Naive thymus-derived CD8-positive, alpha-beta T cell (primary cell): Measurements from ENCODE around the gene TMEM150A. TPM values are rescaled to one million over a fixed set of nuclear protein-coding genes. Genes with fewer than 3 reads are reported as not detected.

Experiments
- ATAC-seq, 2 donors: fragments of 150-1000 bp; cut with Tn5 transposase in 1 of 2; sonication (Bioruptor Pico), chemical (Tn5 transposase) in 1 of 2; 1 replicate in 1 of 2; 2 replicates in 1 of 2; pipeline ENCODE4 v1.10.0; 2021; ENCODE audit warnings: mild to moderate bottlenecking in 2 of 2, moderate library complexity in 2 of 2
- POLR2A ChIA-PET: fragments of 350-600 bp; sonication (Branson Sonifier 250); formaldehyde crosslinking; loops from one replicate; lab custom pipeline; 2021; ENCODE audit warnings: antibody characterized with exemption; lab: Charles Lee
- DNase-seq, 10 donors: peaks; one replicate each; pipeline versions ENCODE4 v3.0.0 to v3.0.0-alpha.2; 2020 to 2022
- H3K27ac Mint-ChIP-seq, 10 donors: one replicate each; pipeline ENCODE4 v1.8.0; 2020 to 2022; ENCODE audit warnings: mild to moderate bottlenecking in 10 of 10, mixed read lengths in 10 of 10, moderate library complexity in 4 of 10, inconsistent platforms in 1 of 10
- H3K27me3 Mint-ChIP-seq, 5 donors: one replicate each; pipeline ENCODE4 v1.8.0; 2021 to 2022; ENCODE audit warnings: mixed read lengths in 5 of 5
- H3K36me3 Mint-ChIP-seq, 3 donors: one replicate each; pipeline ENCODE4 v1.8.0; 2020 to 2022; ENCODE audit warnings: mixed read lengths in 3 of 3, mild to moderate bottlenecking in 2 of 3, inconsistent platforms in 1 of 3
- H3K4me1 Mint-ChIP-seq, 4 donors: one replicate each; pipeline ENCODE4 v1.8.0; 2021 to 2022; ENCODE audit warnings: mixed read lengths in 4 of 4
- H3K4me3 Mint-ChIP-seq, 10 donors: one replicate each; pipeline ENCODE4 v1.8.0; 2020 to 2022; ENCODE audit warnings: mild to moderate bottlenecking in 10 of 10, mixed read lengths in 10 of 10, moderate library complexity in 6 of 10, inconsistent platforms in 1 of 10
- H3K9me3 Mint-ChIP-seq, 9 donors: one replicate each; pipeline ENCODE4 v1.8.0; 2020 to 2022; ENCODE audit warnings: mixed read lengths in 9 of 9, mild to moderate bottlenecking in 3 of 9, inconsistent platforms in 1 of 9, moderate library complexity in 1 of 9
- polyA plus RNA-seq, 3 donors: library from polyadenylated mRNA; unstranded; fragments of 300-500 nt; fragmentation: Illumina TruSeq; gene quantifications; one replicate each; pipeline ENCODE4 v1.2.3, GENCODE V29; 2021
- total RNA-seq, 8 experiments: library from RNA in 2 of 8; stranded (reverse) in 2 of 8; gene quantifications; one replicate each; pipeline ENCODE4 v1.2.3 and lab custom pipeline; 2021 to 2026

TMEM150A gene
- total and polyA plus RNA-seq, 5 experiments from 2014 or later = 11.6 to 15.9 (median 14.1) TPM

- ATAC-seq (no peak), DNase-seq (no peak)
- peaks cover 0 to 3% (median 0%) of the 10 kb centered on the region in 3 donors for H3K36me3 Mint-ChIP-seq
- H3K9me3 Mint-ChIP-seq = no peaks in the 10 kb centered on the region
- POLR2A ChIA-PET = interaction anchor here (0.6 to 2.4 kb wide), 4 partner anchors 10 to 52 kb away, joined by 3 to 7 read pairs (median 6); partner anchors contain the start of gene VAMP8
- no peak overlapping the region for H3K4me3 Mint-ChIP-seq
- H3K27ac Mint-ChIP-seq = peak overlapping the region in 7 of 10 donors; percentile 18 to 80 (median 55)
- no peaks in the 10 kb centered on the region for H3K27me3 Mint-ChIP-seq
- peaks cover 26 to 63% (median 52%) of the 10 kb centered on the region in 4 donors for H3K4me1 Mint-ChIP-seq
Measured at GRCh38 chr2:85590950-85591349, 11.5 kb downstream of the TMEM150A start.

- H3K27ac Mint-ChIP-seq = peak overlapping the region in 6 of 10 donors; percentile 30 to 69 (median 57)
- POLR2A ChIA-PET = interaction anchor here (1.1 to 2.4 kb wide), 3 partner anchors 10 to 52 kb away, joined by 3 to 7 read pairs (median 5); no protein-coding TSS in a partner anchor
Measured at GRCh38 chr2:85589982-85590791, 12.3 kb downstream of the TMEM150A start.

DNA sequence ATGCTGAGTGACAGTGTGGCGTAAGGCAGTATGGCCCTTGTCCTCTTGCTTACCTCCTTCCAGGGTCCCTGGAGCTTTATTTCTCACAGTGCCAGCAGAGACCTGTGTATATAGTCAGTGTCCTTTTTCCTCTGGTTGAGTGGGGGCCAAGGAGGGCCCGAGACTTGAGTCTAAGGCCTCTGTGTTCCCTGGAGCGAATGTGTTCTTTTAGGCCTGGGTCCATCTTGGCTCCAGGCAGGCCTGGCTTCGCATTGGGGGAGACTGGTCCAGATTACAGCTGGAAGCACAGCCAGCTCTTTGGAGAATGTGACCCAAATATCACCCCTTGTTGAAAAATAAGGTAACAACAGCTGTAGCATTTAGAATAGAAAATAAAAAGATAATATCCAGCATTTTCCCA is 13.3 kb downstream of the TMEM150A start:
- DNase-seq = no peak
- Mint-ChIP-seq H3K27ac (peak overlapping the region in 6 of 10 donors; percentile 7 to 87 (median 32)), H3K4me1 (peaks cover 27 to 60% (median 53%) of the 10 kb centered on the region in 4 donors), H3K4me3 (no peak overlapping the region), H3K27me3 (no peaks in the 10 kb centered on the region), H3K9me3 (no peaks in the 10 kb centered on the region), H3K36me3 (no peaks in the 10 kb centered on the region)
- no peak for ATAC-seq
- POLR2A ChIA-PET = interaction anchor here (0.8 to 7.4 kb wide), 3 partner anchors 9 to 23 kb away, joined by 5 to 67 read pairs (median 11); partner anchors contain the start of genes C2orf68 and TMEM150A

More at GRCh38 chr2:85589982-85590791, 12.3 kb downstream of the TMEM150A start:
- Mint-ChIP-seq H3K4me1 (peaks cover 27 to 63% (median 53%) of the 10 kb centered on the region in 4 donors), H3K27me3 (no peaks in the 10 kb centered on the region), H3K4me3 (peak overlapping the region in 1 of 10 donors; percentile 18), H3K36me3 (no peaks in the 10 kb centered on the region), H3K9me3 (no peaks in the 10 kb centered on the region)
- DNase-seq (no peak), ATAC-seq (no peak)

GRCh38 chr2:85588645-85589044 is 13.9 kb downstream of the TMEM150A start:
- H3K36me3 Mint-ChIP-seq = no peaks in the 10 kb centered on the region
- peaks cover 24 to 61% (median 51%) of the 10 kb centered on the region in 4 donors for H3K4me1 Mint-ChIP-seq
- H3K9me3 Mint-ChIP-seq = no peaks in the 10 kb centered on the region
- peak overlapping the region in 9 of 10 donors; percentile 20 to 87 (median 60) for H3K27ac Mint-ChIP-seq
- no peak for ATAC-seq
- H3K4me3 Mint-ChIP-seq = peak overlapping the region in 3 of 10 donors; percentile 1 to 55 (median 53)
- DNase-seq = no peak
- POLR2A ChIA-PET = interaction anchor here (0.5 to 7.4 kb wide), 4 partner anchors 9 to 28 kb away, joined by 4 to 67 read pairs (median 8); partner anchors contain the start of genes C2orf68 and TMEM150A
- no peaks in the 10 kb centered on the region for H3K27me3 Mint-ChIP-seq

GRCh38 chr2:85588236-85588635 is 14.3 kb downstream of the TMEM150A start:
- H3K4me1 Mint-ChIP-seq = peaks cover 27 to 63% (median 54%) of the 10 kb centered on the region in 4 donors
- POLR2A ChIA-PET = interaction anchor here (0.5 to 7.4 kb wide), 5 partner anchors 7 to 29 kb away, joined by 4 to 88 read pairs (median 14); partner anchors contain the start of genes C2orf68, RNF181, TMEM150A and VAMP8
- peak overlapping the region in 2 of 10 donors; percentile 1 to 55 for H3K4me3 Mint-ChIP-seq
- H3K27me3 Mint-ChIP-seq = no peaks in the 10 kb centered on the region
- ATAC-seq (no peak), DNase-seq (no peak)
- peak overlapping the region in 9 of 10 donors; percentile 25 to 87 (median 60) for H3K27ac Mint-ChIP-seq
- H3K36me3 Mint-ChIP-seq = no peaks in the 10 kb centered on the region
- H3K9me3 Mint-ChIP-seq = no peaks in the 10 kb centered on the region

DNA sequence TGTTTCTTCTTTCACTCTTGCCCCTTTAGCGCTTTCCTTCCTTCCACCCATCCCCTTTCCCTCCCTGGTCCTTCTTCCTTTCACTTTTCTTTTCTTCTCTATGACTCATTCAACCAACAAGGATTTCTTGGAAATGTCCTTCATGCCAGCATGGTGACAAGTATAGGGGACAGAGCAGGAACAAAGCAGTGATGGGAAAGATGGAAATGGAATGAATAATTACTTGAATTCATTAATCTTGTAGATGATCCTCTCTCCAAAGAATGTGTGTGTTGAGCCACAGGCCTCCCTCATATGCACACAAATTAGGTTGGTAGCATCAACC is 16.8 kb downstream of the TMEM150A start:
- Mint-ChIP-seq H3K4me3 (peak overlapping the region; percentile 65 to 93 (median 88)), H3K27me3 (no peaks in the 10 kb centered on the region), H3K4me1 (peaks cover 33 to 78% (median 64%) of the 10 kb centered on the region in 4 donors), H3K9me3 (no peaks in the 10 kb centered on the region), H3K27ac (peak overlapping the region; percentile 74 to 97 (median 92)), H3K36me3 (peaks cover 0 to 18% (median 7%) of the 10 kb centered on the region in 3 donors)
- POLR2A ChIA-PET = interaction anchor here (0.8 to 7.4 kb wide), 6 partner anchors 10 to 258 kb away, joined by 3 to 88 read pairs (median 7); partner anchors contain the start of genes GGCX, MAT2A, RNF181 and TGOLN2
- ATAC-seq (no peak), DNase-seq (no peak)

DNA sequence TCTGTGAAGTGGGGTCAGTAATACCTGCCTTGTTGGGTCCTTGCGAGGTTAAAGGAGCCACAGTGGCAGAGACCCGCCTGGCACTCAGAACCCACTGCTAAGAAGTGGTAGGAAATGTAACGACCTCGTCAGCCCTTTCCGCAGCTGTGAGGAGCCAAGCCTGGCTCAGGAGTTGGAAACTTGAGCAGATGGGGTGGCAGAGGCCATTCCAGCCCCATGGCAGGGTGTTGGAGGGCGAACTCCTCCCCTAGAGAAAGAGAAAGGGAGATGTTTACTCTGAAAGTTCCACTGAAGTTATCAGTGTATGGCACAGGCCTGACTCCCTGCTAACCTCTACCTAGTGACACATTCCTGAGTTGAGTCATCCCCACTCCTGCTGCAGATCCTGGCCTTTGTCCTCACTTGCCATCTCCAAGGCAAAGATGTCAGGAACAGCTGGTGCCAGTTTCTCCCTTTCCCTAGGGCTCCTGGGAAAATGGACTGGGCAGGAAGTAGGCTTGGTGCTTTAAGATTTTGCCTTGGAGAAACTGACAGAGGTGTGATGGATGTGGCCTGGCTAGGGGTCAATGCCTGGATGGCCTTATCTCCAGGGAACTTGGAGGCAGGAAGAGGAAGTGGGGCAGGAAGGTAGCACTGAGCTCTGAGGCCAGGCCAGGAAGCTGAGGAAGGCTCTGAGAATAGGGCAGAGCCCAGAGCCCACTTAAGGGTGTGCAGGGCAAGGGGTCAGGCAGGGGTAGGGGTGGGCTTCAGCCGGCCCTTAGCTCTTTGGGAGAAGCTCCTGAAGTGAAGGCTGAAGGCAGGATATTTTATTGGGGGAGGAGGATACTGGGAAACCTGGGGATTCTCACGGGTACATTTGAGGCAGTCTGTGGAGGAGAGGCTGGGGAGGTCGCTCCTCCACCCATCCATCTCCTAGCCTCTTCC is 17.4 kb downstream of the TMEM150A start:
- Mint-ChIP-seq H3K9me3 (no peaks in the 10 kb centered on the region), H3K36me3 (peaks cover 0 to 21% (median 7%) of the 10 kb centered on the region in 3 donors), H3K27me3 (no peaks in the 10 kb centered on the region), H3K4me1 (peaks cover 34 to 76% (median 65%) of the 10 kb centered on the region in 4 donors), H3K4me3 (peak overlapping the region; percentile 80 to 93 (median 89)), H3K27ac (peak overlapping the region; percentile 86 to 97 (median 93))
- DNase-seq = peak in 3 of 10 donors; percentile 20 to 42 (median 40)
- ATAC-seq = peak; percentile 55 to 59
- POLR2A ChIA-PET = interaction anchor here (0.5 to 7.4 kb wide), 9 partner anchors 10 to 257 kb away, joined by 3 to 88 read pairs (median 6); partner anchors contain the start of genes C2orf68, GGCX, MAT2A and RNF181

GRCh38 chr2:85584354-85584856 is 18.1 kb downstream of the TMEM150A start, which contains the start of gene VAMP5:
TSS of gene VAMP5 (plus strand) at chr2:85584431. CDS start at chr2:85584491, 60 bp downstream.
- Mint-ChIP-seq H3K27me3 (no peaks in the 10 kb centered on the region), H3K4me3 (peak within 1 kb of the TSS; percentile 80 to 94 (median 90)), H3K36me3 (peaks cover 0 to 21% (median 7%) of the 10 kb centered on the region in 3 donors), H3K9me3 (no peaks in the 10 kb centered on the region), H3K4me1 (peaks cover 37 to 78% (median 67%) of the 10 kb centered on the region in 4 donors), H3K27ac (peak within 1 kb of the TSS; percentile 86 to 98 (median 96))
- POLR2A ChIA-PET = interaction anchor here (0.6 to 7.4 kb wide), 8 partner anchors 11 to 436 kb away, joined by 3 to 88 read pairs (median 6); partner anchors contain the start of genes C2orf68, GGCX, RNF181 and TGOLN2
- peak in 6 of 10 donors; percentile 35 to 67 (median 47) for DNase-seq
- peak; percentile 44 to 69 for ATAC-seq

GRCh38 chr2:85583667-85584353 is 18.7 kb downstream of the TMEM150A start:
- Mint-ChIP-seq H3K27me3 (no peaks in the 10 kb centered on the region), H3K27ac (peak overlapping the region; percentile 75 to 98 (median 96)), H3K9me3 (no peaks in the 10 kb centered on the region), H3K4me3 (peak overlapping the region; percentile 78 to 94 (median 89)), H3K4me1 (peaks cover 40 to 79% (median 69%) of the 10 kb centered on the region in 4 donors), H3K36me3 (peaks cover 0 to 24% (median 7%) of the 10 kb centered on the region in 3 donors)
- ATAC-seq (peak; percentile 59 to 82), DNase-seq (peak in 6 of 10 donors; percentile 32 to 68 (median 50))
- POLR2A ChIA-PET = interaction anchor here (0.6 to 7.4 kb wide), 12 partner anchors 9 to 436 kb away, joined by 3 to 88 read pairs (median 5); partner anchors contain the start of genes C2orf68, ELMOD3, GGCX and RETSAT

DNA sequence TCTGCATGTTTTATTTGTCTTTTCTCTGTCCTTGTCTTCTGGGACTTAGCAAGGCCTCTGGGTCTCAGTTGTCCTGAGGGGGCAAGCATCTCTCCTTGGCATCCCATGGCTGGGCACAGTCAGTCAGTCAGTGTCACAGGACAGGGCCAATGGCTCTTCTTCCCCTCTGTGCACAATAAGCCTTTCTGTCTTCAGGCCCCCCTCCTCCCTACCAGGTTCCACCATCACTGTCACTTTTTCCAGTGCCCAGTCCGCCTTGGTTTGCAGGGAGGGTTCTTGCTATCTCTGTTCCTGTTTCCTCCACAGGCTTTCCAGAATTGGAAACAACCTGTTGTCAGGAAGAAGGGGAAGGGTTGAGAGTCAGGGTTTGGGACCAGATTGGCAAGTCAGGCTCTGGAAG is 20.0 kb downstream of the TMEM150A start:
- ATAC-seq (no peak), DNase-seq (no peak)
- Mint-ChIP-seq H3K36me3 (peaks cover 0 to 25% (median 7%) of the 10 kb centered on the region in 3 donors), H3K4me3 (peak overlapping the region in 6 of 10 donors; percentile 11 to 71 (median 55)), H3K27ac (peak overlapping the region in 6 of 10 donors; percentile 27 to 96 (median 66)), H3K4me1 (peaks cover 40 to 76% (median 70%) of the 10 kb centered on the region in 4 donors), H3K27me3 (no peaks in the 10 kb centered on the region), H3K9me3 (no peaks in the 10 kb centered on the region)
- POLR2A ChIA-PET = interaction anchor here (1.4 to 7.4 kb wide), 5 partner anchors 13 to 228 kb away, joined by 3 to 88 read pairs (median 10); partner anchors contain the start of genes ELMOD3, RETSAT, RNF181 and TMEM150A
